Keratinocyte (primary cell): Measurements from ENCODE around the gene MYL5. TPM values are rescaled to one million over a fixed set of nuclear protein-coding genes. Genes with fewer than 3 reads are reported as not detected.

Experiments
- DNase-seq: peaks from one replicate; pipeline ENCODE4 v3.0.0-alpha.2; 2011; ENCODE audit warnings: low read depth, missing footprints, low spot score
- FAIRE-seq: peaks from 2 replicates; lab custom pipeline; 2011; peaks lifted over from hg19 to GRCh38; lab: Jason Lieb, UNC
- H2AFZ ChIP-seq: 2 replicates; pipeline ENCODE4 v1.6.0; 2012; ENCODE audit warnings: low read length, control low read depth, inconsistent platforms; ENCODE audit not compliant: control insufficient read depth
- H3K27ac ChIP-seq: 2 replicates; pipeline ENCODE4 v1.5.1; 2011; ENCODE audit warnings: low read length; ENCODE audit not compliant: control insufficient read depth, insufficient read depth
- H3K27me3 ChIP-seq: 3 replicates; pipeline ENCODE4 v1.6.0; 2011; ENCODE audit warnings: low read length; ENCODE audit not compliant: control insufficient read depth, insufficient read depth; ENCODE audit errors: extremely low read depth
- H3K36me3 ChIP-seq, 2 experiments: 2 replicates in 1 of 2; 3 replicates in 1 of 2; pipeline ENCODE4 v1.5.1; 2011; ENCODE audit warnings: low read length in 2 of 2, mild to moderate bottlenecking in 1 of 2; ENCODE audit not compliant: control insufficient read depth in 2 of 2, insufficient read depth in 2 of 2; ENCODE audit errors: extremely low read depth in 1 of 2
- H3K4me1 ChIP-seq: 3 replicates; pipeline ENCODE4 v1.5.1; 2011; ENCODE audit warnings: low read length; ENCODE audit not compliant: control insufficient read depth, insufficient read depth; ENCODE audit errors: extremely low read depth
- H3K4me2 ChIP-seq: 3 replicates; pipeline ENCODE4 v1.6.0; 2011; ENCODE audit warnings: low read depth, low read length; ENCODE audit not compliant: control insufficient read depth, insufficient read depth; ENCODE audit errors: extremely low read depth
- H3K4me3 ChIP-seq, 3 experiments: fragments of 200-600 bp in 1 of 3; sonication (generic) in 1 of 3; 2 replicates in 2 of 3; 3 replicates in 1 of 3; pipeline ENCODE4 v1.5.1; 2011 to 2016; ENCODE audit warnings: low read length in 3 of 3, mild to moderate bottlenecking in 3 of 3, control low read depth in 2 of 3, inconsistent platforms in 1 of 3, low read depth in 1 of 3, mixed read lengths in 1 of 3, mixed run types in 1 of 3, moderate library complexity in 1 of 3; ENCODE audit not compliant: control insufficient read depth in 2 of 3, insufficient read depth in 2 of 3; ENCODE audit errors: extremely low read depth in 1 of 3
- H3K79me2 ChIP-seq: 2 replicates; pipeline ENCODE4 v1.6.0; 2012; ENCODE audit warnings: low read length; ENCODE audit not compliant: control insufficient read depth, insufficient read depth
- H3K9ac ChIP-seq: 3 replicates; pipeline ENCODE4 v1.6.0; 2011; ENCODE audit warnings: low read length; ENCODE audit not compliant: control insufficient read depth, insufficient read depth; ENCODE audit errors: extremely low read depth
- H3K9me1 ChIP-seq: 3 replicates; pipeline ENCODE4 v1.6.0; 2011; ENCODE audit warnings: low read length; ENCODE audit not compliant: control insufficient read depth, insufficient read depth; ENCODE audit errors: extremely low read depth
- H3K9me3 ChIP-seq: 2 replicates; pipeline ENCODE4 v1.5.1; 2012; ENCODE audit warnings: low read depth, low read length; ENCODE audit not compliant: control insufficient read depth
- H4K20me1 ChIP-seq: 3 replicates; pipeline ENCODE4 v1.6.0; 2011; ENCODE audit warnings: low read length; ENCODE audit not compliant: control insufficient read depth, insufficient read depth; ENCODE audit errors: extremely low read depth
- CTCF ChIP-seq, 3 experiments: IDR thresholded peaks in 1 of 3; conservative IDR thresholded peaks in 1 of 3; optimal IDR thresholded peaks in 1 of 3; 2 replicates in 2 of 3; 3 replicates in 1 of 3; pipeline versions ENCODE3 to v1.5.1; 2011; ENCODE audit warnings: low read length in 3 of 3, mild to moderate bottlenecking in 3 of 3, moderate library complexity in 2 of 3, control low read depth in 1 of 3, inconsistent platforms in 1 of 3; ENCODE audit not compliant: insufficient read depth in 2 of 3; ENCODE audit errors: extremely low read depth in 1 of 3
- EZH2 ChIP-seq: IDR thresholded peaks from one replicate; pipeline ENCODE4 v1.6.1; 2012; ENCODE audit warnings: inconsistent platforms, mild to moderate bottlenecking, low read length, moderate library complexity
- dilution Hi-C: fragments of 300-500 bp; cut with MboI; formaldehyde crosslinking; loops from one replicate; pipeline ENCODE4 v1.7.0; 2020; ENCODE audit warnings: low sequenced_read_pairs; ENCODE audit not compliant: extremely low pct_ligation_motif_present
- polyA plus RNA-seq, 5 experiments: library from polyadenylated mRNA; depleted of rRNA in 3 of 5; stranded (reverse) in 3 of 5; stranded (forward) in 1 of 5; unstranded in 1 of 5; fragments of >200 nt; gene quantifications; 1 replicate in 1 of 5; 2 replicates in 3 of 5; 3 replicates in 1 of 5; pipeline versions ENCODE4 v1.2.1 to v1.2.3, GENCODE V29; 2011 to 2012; ENCODE audit warnings: missing spikeins in 2 of 5, low read depth in 1 of 5, low replicate concordance in 1 of 5

MYL5 gene
- polyA plus RNA-seq, 1 donor (not counting 4 experiments of a cell fraction or from before 2014, with no cell fraction given), result 8.0 TPM

GRCh38 chr4:629915-630641, 44.3 kb upstream of the MYL5 start:
- FAIRE-seq, result no peak
- dilution Hi-C loops, result no loop called here

GRCh38 chr4:630656-631055, 43.7 kb upstream of the MYL5 start:
- no peaks in the 10 kb centered on the region for H3K4me1 ChIP-seq
- no peak overlapping the region for H3K9ac ChIP-seq
- H3K27ac ChIP-seq, result no peak overlapping the region
- no peaks in the 10 kb centered on the region for H3K36me3 ChIP-seq
- no peak for FAIRE-seq
- H3K9me1 ChIP-seq, result no peaks in the 10 kb centered on the region
- H4K20me1 ChIP-seq, result no peaks in the 10 kb centered on the region
- no peak overlapping the region for H3K4me2 ChIP-seq
- no peak overlapping the region for H3K4me3 ChIP-seq
- no peak overlapping the region for H2AFZ ChIP-seq
- no peak for TF ChIP-seq EZH2
- TF ChIP-seq CTCF (optimal IDR thresholded peaks at IDR 0.05 in 1 of 3, IDR thresholded peaks at IDR 0.05 in 1 of 3, conservative IDR thresholded peaks at IDR 0.05 in 1 of 3; ENCODE audit: extremely low read depth in 1 of 3, insufficient read depth in 2 of 3, low read length in 3 of 3), result no peak
- peaks cover 6% of the 10 kb centered on the region for H3K27me3 ChIP-seq
- H3K79me2 ChIP-seq, result no peaks in the 10 kb centered on the region
- DNase-seq, result no peak
- H3K9me3 ChIP-seq, result peaks cover 13% of the 10 kb centered on the region
- dilution Hi-C loops, result no loop called here

More at GRCh38 chr4:629915-630641, 44.3 kb upstream of the MYL5 start:
- no peak for DNase-seq
- Histone ChIP-seq H3K4me1 (no peaks in the 10 kb centered on the region), H3K79me2 (no peaks in the 10 kb centered on the region), H3K4me3 (no peak overlapping the region), H2AFZ (no peak overlapping the region), H3K4me2 (no peak overlapping the region), H3K9me1 (no peaks in the 10 kb centered on the region), H3K27me3 (peaks cover under 1% of the 10 kb centered on the region), H3K27ac (no peak overlapping the region), H3K9ac (no peak overlapping the region), H4K20me1 (no peaks in the 10 kb centered on the region), H3K36me3 (no peaks in the 10 kb centered on the region), H3K9me3 (peaks cover 13% of the 10 kb centered on the region)
- no peak for TF ChIP-seq EZH2
- no peak for TF ChIP-seq CTCF (optimal IDR thresholded peaks at IDR 0.05 in 1 of 3, IDR thresholded peaks at IDR 0.05 in 1 of 3, conservative IDR thresholded peaks at IDR 0.05 in 1 of 3; ENCODE audit: extremely low read depth in 1 of 3, insufficient read depth in 2 of 3, low read length in 3 of 3)
